ENCODE data around the gene ZNF488.

GRCh38 chr10:47371629-47372485 lies 12.2 kb downstream of the ZNF488 start:
- TF ChIP-seq, protein P1, sequence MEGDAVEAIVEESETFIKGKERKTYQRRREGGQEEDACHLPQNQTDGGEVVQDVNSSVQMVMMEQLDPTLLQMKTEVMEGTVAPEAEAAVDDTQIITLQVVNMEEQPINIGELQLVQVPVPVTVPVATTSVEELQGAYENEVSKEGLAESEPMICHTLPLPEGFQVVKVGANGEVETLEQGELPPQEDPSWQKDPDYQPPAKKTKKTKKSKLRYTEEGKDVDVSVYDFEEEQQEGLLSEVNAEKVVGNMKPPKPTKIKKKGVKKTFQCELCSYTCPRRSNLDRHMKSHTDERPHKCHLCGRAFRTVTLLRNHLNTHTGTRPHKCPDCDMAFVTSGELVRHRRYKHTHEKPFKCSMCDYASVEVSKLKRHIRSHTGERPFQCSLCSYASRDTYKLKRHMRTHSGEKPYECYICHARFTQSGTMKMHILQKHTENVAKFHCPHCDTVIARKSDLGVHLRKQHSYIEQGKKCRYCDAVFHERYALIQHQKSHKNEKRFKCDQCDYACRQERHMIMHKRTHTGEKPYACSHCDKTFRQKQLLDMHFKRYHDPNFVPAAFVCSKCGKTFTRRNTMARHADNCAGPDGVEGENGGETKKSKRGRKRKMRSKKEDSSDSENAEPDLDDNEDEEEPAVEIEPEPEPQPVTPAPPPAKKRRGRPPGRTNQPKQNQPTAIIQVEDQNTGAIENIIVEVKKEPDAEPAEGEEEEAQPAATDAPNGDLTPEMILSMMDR (IDR thresholded peaks at IDR 0.05): no peak
- TF ChIP-seq POLR2A (IDR thresholded peaks at IDR 0.05): no peak
- TF ChIP-seq POLR2AphosphoS5 (IDR thresholded peaks at IDR 0.05): no peak
